Hepatocyte (in vitro differentiated cells): ENCODE results near the gene ULK2. TPM values are rescaled to one million over a fixed set of nuclear protein-coding genes. Genes with fewer than 3 reads are reported as not detected.

Experiments used
- DNase-seq: peaks from one replicate; pipeline ENCODE4 v3.0.0-alpha.2; 2016; ENCODE audit warnings: low spot score
- H2AFZ ChIP-seq: fragments of 200-600 bp; sonication (generic); 2 replicates; pipeline ENCODE4 v1.6.0; 2016; ENCODE audit warnings: antibody characterized with exemption, mild to moderate bottlenecking
- H3K27ac ChIP-seq: fragments of 200-600 bp; sonication (generic); 2 replicates; pipeline ENCODE4 v1.5.1; 2016; ENCODE audit warnings: mild to moderate bottlenecking
- H3K27me3 ChIP-seq: fragments of 200-600 bp; sonication (generic); 2 replicates; pipeline ENCODE4 v1.6.1; 2016
- H3K36me3 ChIP-seq: fragments of 200-600 bp; sonication (generic); replicated peaks from 2 replicates; pipeline ENCODE4 v1.5.1; 2016; ENCODE audit warnings: low read depth; ENCODE audit not compliant: insufficient read depth
- H3K4me1 ChIP-seq: fragments of 200-600 bp; sonication (generic); 2 replicates; pipeline ENCODE4 v1.5.1; 2016; ENCODE audit warnings: mild to moderate bottlenecking, moderate library complexity; ENCODE audit not compliant: insufficient read depth
- H3K4me2 ChIP-seq: fragments of 200-600 bp; sonication (generic); 2 replicates; pipeline ENCODE4 v1.6.0; 2016
- H3K4me3 ChIP-seq: fragments of 200-600 bp; sonication (generic); 2 replicates; pipeline ENCODE4 v1.5.1; 2016; ENCODE audit warnings: mild to moderate bottlenecking
- H3K79me2 ChIP-seq: fragments of 200-600 bp; sonication (generic); 2 replicates; pipeline ENCODE4 v1.6.0; 2017; ENCODE audit warnings: mild to moderate bottlenecking
- H3K9me2 ChIP-seq: fragments of 200-600 bp; sonication (generic); replicated peaks from 2 replicates; pipeline ENCODE4 v1.6.0; 2017; ENCODE audit warnings: mild to moderate bottlenecking; ENCODE audit not compliant: insufficient read depth
- H3K9me3 ChIP-seq: fragments of 200-600 bp; sonication (generic); 2 replicates; pipeline ENCODE4 v1.5.1; 2016; ENCODE audit warnings: low read depth, mild to moderate bottlenecking
- H4K20me1 ChIP-seq: fragments of 200-600 bp; sonication (generic); 2 replicates; pipeline ENCODE4 v1.6.0; 2016; ENCODE audit warnings: mild to moderate bottlenecking; ENCODE audit not compliant: insufficient read depth, poor library complexity, severe bottlenecking
- CTCF ChIP-seq: fragments of 200-600 bp; sonication (generic); IDR thresholded peaks from 2 replicates; pipeline ENCODE4 v1.5.1; 2016; ENCODE audit warnings: antibody characterized with exemption, mild to moderate bottlenecking; ENCODE audit not compliant: poor library complexity
- EZH2 ChIP-seq: fragments of 200-600 bp; sonication (generic); IDR thresholded peaks from 2 replicates; pipeline ENCODE4 v1.6.1; 2016; ENCODE audit warnings: antibody characterized with exemption, mild to moderate bottlenecking, borderline replicate concordance
- EZH2phosphoT487 ChIP-seq: fragments of 200-600 bp; sonication (generic); IDR thresholded peaks from one replicate; pipeline ENCODE4 v1.6.1; 2018; ENCODE audit warnings: antibody characterized with exemption, mild to moderate bottlenecking, low read depth, moderate library complexity; ENCODE audit not compliant: unreplicated experiment, severe bottlenecking
- WGBS: methylation state at CpG from one replicate; pipeline ENCODE4 v1.1.6; 2016; ENCODE audit warnings: low lambda C conversion rate; ENCODE audit errors: missing lambda C conversion rate; 5-methylcytosine and 5-hydroxymethylcytosine counted together
- polyA plus RNA-seq: library from polyadenylated mRNA; unstranded; fragments of >200 nt; fragmentation: Nextera tagmentation; extraction: Ambion mirVana; gene quantifications from 2 replicates; pipeline ENCODE4 v1.2.1, GENCODE V29; 2016
- total RNA-seq: library from RNA; depleted of rRNA; stranded (reverse); fragments of >200 nt; gene quantifications from 2 replicates; pipeline ENCODE4 v1.2.3, GENCODE V29; 2014

ULK2 gene
- total and polyA plus RNA-seq, 2 experiments from 2014 or later, result 10.6 to 18.0 TPM

GRCh38 chr17:19874256-19874655, 6.5 kb upstream of the ULK2 start:
- Histone ChIP-seq H3K4me2 (no peak overlapping the region), H3K36me3 (no peaks in the 10 kb centered on the region), H3K27me3 (no peaks in the 10 kb centered on the region), H3K79me2 (no peaks in the 10 kb centered on the region), H2AFZ (no peak overlapping the region), H3K9me2 (no peaks in the 10 kb centered on the region), H3K4me3 (no peak overlapping the region), H3K4me1 (no peaks in the 10 kb centered on the region), H3K9me3 (no peaks in the 10 kb centered on the region), H4K20me1 (no peaks in the 10 kb centered on the region), H3K27ac (no peak overlapping the region)
- WGBS, result 90% methylated on average over 10 of the region's 10 CpGs
- no peak for DNase-seq
- TF ChIP-seq EZH2, result no peak
- TF ChIP-seq EZH2phosphoT487, result no peak
- no peak for TF ChIP-seq CTCF

GRCh38 chr17:19873346-19873745, 5.6 kb upstream of the ULK2 start:
- WGBS, result 94% methylated on average over 3 of the region's 3 CpGs
- TF ChIP-seq CTCF (no peak), EZH2 (no peak), EZH2phosphoT487 (no peak)

GRCh38 chr17:19868079-19868395, 301 bp upstream of the ULK2 start:
- peaks cover 4% of the 10 kb centered on the region for H3K4me1 ChIP-seq
- H3K9me2 ChIP-seq, result no peaks in the 10 kb centered on the region
- H2AFZ ChIP-seq, result peak overlapping the region; percentile 88
- no peaks in the 10 kb centered on the region for H3K27me3 ChIP-seq
- DNase-seq, result no peak
- peak overlapping the region; percentile 68 for H3K4me3 ChIP-seq
- no peaks in the 10 kb centered on the region for H3K36me3 ChIP-seq
- peak overlapping the region; percentile 91 for H3K4me2 ChIP-seq
- H3K79me2 ChIP-seq, result peaks cover 24% of the 10 kb centered on the region
- 31% methylated on average over 23 of the region's 23 CpGs for WGBS
- no peaks in the 10 kb centered on the region for H3K9me3 ChIP-seq
- H4K20me1 ChIP-seq, result no peaks in the 10 kb centered on the region
- TF ChIP-seq CTCF (peak; percentile 3), EZH2 (no peak)
- H3K27ac ChIP-seq, result peak overlapping the region; percentile 90

More at GRCh38 chr17:19873346-19873745, 5.6 kb upstream of the ULK2 start:
- no peaks in the 10 kb centered on the region for H3K27me3 ChIP-seq
- no peaks in the 10 kb centered on the region for H3K9me3 ChIP-seq
- H3K36me3 ChIP-seq, result no peaks in the 10 kb centered on the region
- no peaks in the 10 kb centered on the region for H3K4me1 ChIP-seq
- no peaks in the 10 kb centered on the region for H3K79me2 ChIP-seq
- DNase-seq, result no peak
- no peak overlapping the region for H2AFZ ChIP-seq
- no peaks in the 10 kb centered on the region for H3K9me2 ChIP-seq
- H3K27ac ChIP-seq, result no peak overlapping the region
- H3K4me3 ChIP-seq, result no peak overlapping the region
- H4K20me1 ChIP-seq, result no peaks in the 10 kb centered on the region
- H3K4me2 ChIP-seq, result no peak overlapping the region

- Histone ChIP-seq H2AFZ (peak overlapping the region; percentile 98), H3K27ac (peak overlapping the region; percentile 90), H3K79me2 (peaks cover 24% of the 10 kb centered on the region), H3K9me2 (no peaks in the 10 kb centered on the region), H3K4me3 (peak overlapping the region; percentile 68), H3K36me3 (no peaks in the 10 kb centered on the region), H4K20me1 (no peaks in the 10 kb centered on the region), H3K9me3 (no peaks in the 10 kb centered on the region), H3K27me3 (no peaks in the 10 kb centered on the region), H3K4me2 (peak overlapping the region; percentile 91), H3K4me1 (peaks cover 4% of the 10 kb centered on the region)
- DNase-seq, result peak; percentile 84
- WGBS, result 0% methylated on average over 18 of the region's 27 CpGs
- TF ChIP-seq EZH2 (no peak), EZH2phosphoT487 (no peak), CTCF (peak; percentile 43)
These were observed 732 bp downstream of the ULK2 start for GRCh38 chr17:19867079-19867328.
